ENCODE measurements around the gene BBOF1.
A peak's percentile ranks its signal among the peaks of the same experiment; 100 is the strongest.

BBOF1 gene

DNA sequence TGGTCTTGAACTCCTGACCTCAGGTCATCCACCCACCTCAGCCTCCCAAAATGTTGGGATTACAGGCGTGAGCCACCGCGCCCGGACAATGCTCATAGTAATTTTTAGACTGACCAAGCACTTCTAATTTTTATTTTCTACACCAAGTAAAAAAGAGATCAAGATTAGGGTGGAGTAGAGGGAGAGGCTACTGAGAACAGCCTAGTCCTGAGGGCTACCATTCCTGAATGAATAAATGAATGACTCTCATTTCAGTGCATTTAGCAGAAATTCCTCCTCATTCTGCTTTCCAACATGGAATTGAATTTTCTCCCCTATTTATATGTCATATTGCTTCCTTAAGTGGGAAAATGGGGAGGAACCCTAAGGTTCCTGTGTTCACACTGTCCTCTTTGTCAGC lies 26.4 kb downstream of the BBOF1 start:
- no peaks in the 10 kb centered on the region for H3K27me3 ChIP-seq (ENCODE audit: insufficient read depth, low read length)
- H2AFZ ChIP-seq (ENCODE audit: low read depth, low read length): no peak overlapping the region
- H3K36me3 ChIP-seq (ENCODE audit: insufficient read depth, low read length): peaks cover 4% of the 10 kb centered on the region
- H3K9me3 ChIP-seq (ENCODE audit: low read length): no peaks in the 10 kb centered on the region
- no peak overlapping the region for H3K4me3 ChIP-seq (ENCODE audit: low read length)
- H3K4me1 ChIP-seq (ENCODE audit: insufficient read depth, low read length): no peaks in the 10 kb centered on the region

DNA sequence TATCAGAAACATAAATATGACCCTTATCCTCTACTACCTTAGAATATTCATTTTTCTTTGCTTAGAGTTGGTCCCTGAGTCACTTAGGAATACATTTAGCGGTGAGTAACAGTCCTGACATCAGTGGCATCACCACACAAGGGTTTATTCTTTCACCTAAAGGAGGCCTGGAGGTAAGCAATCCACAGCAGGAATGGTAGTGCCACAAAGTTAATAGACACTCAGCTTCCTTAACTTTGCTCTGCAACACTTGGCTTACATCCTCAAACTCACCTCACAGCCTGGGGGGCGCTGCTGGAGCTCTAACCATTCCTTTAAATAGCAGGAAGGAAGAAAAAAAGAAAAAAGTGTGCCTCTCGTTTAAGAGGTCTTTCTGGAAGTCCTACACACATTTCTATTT lies 29.1 kb downstream of the BBOF1 start:
- Histone ChIP-seq H2AFZ (ENCODE audit: low read depth, low read length) (no peak overlapping the region), H3K9me3 (ENCODE audit: low read length) (no peaks in the 10 kb centered on the region), H3K4me1 (ENCODE audit: insufficient read depth, low read length) (no peaks in the 10 kb centered on the region), H3K36me3 (ENCODE audit: insufficient read depth, low read length) (peaks cover 4% of the 10 kb centered on the region), H3K27me3 (ENCODE audit: insufficient read depth, low read length) (no peaks in the 10 kb centered on the region), H3K4me3 (ENCODE audit: low read length) (no peak overlapping the region)

DNA sequence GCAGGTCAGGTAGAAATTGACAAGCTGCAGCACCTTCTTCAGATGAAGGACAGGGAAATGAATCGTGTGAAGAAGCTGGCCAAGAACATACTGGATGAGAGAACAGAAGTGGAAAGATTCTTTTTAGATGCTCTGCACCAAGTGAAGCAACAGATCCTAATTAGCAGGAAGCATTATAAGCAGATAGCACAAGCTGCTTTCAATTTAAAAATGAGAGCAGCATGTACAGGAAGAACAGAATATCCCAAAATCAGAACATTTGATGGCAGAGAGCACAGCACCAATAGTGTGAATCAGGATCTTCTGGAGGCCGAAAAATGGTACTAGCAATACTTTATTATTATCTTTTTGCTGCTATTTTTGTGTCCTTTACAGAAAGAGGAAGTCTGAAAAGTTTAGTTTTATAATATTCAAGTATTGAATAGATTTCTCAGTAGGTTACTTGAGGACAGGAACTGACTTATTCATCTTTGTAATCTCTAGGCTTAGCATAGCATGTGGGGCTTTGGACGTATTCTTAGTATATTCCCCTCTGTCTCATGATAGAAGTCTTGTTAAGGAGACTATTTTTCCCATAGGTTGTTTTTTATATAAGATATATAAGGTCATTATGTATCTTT lies 30.8 kb downstream of the BBOF1 start:
- Histone ChIP-seq H3K36me3 (ENCODE audit: insufficient read depth, low read length) (peaks cover 7% of the 10 kb centered on the region), H3K27me3 (ENCODE audit: insufficient read depth, low read length) (no peaks in the 10 kb centered on the region), H3K9me3 (ENCODE audit: low read length) (no peaks in the 10 kb centered on the region), H3K4me3 (ENCODE audit: low read length) (no peak overlapping the region), H3K4me1 (ENCODE audit: insufficient read depth, low read length) (no peaks in the 10 kb centered on the region), H2AFZ (ENCODE audit: low read depth, low read length) (no peak overlapping the region)

DNA sequence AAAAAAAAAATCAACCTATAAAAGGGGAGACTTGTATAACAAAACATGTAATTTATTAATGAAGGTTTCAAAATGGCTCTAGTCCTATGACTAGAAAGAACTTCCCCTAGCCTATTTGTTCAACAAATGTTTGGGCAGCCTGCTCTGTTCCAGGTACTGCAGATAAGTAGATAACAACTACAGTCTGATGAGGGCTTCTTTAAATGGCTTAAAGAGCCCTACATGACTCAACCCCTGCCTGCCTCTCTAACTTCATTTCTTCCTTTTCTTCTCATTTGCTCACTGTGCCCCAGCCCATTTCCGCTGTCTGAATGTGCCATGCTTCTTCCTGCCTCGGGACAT lies 43.6 kb downstream of the BBOF1 start:
- Histone ChIP-seq H3K27me3 (ENCODE audit: insufficient read depth, low read length) (no peaks in the 10 kb centered on the region), H3K4me1 (ENCODE audit: insufficient read depth, low read length) (no peaks in the 10 kb centered on the region), H3K36me3 (ENCODE audit: insufficient read depth, low read length) (peaks cover 51% of the 10 kb centered on the region)

DNA sequence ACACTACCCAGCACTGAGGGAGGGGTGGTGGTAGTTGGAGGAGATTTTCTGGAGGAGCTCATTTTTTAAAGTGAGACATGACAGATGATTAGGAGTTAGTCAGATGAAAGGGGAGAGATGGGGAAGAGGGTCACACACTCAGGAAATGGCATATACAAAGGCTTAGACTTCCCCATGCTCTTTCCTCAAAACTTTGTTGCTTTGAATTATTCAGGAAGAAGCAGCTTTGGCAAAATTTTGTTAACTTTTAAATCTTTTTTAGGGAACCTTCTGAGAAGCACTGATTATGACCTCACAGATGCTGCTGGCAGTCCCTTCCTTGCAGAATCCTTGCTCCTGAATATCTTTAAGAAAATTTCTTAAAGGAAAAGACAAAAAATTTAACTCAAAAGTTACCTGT lies 45.3 kb downstream of the BBOF1 start:
- no peaks in the 10 kb centered on the region for H3K9me3 ChIP-seq (ENCODE audit: low read length)
- no peaks in the 10 kb centered on the region for H3K4me1 ChIP-seq (ENCODE audit: insufficient read depth, low read length)
- H3K27me3 ChIP-seq (ENCODE audit: insufficient read depth, low read length): no peaks in the 10 kb centered on the region
- H2AFZ ChIP-seq (ENCODE audit: low read depth, low read length): no peak overlapping the region
- H3K4me3 ChIP-seq (ENCODE audit: low read length): no peak overlapping the region
- peaks cover 52% of the 10 kb centered on the region for H3K36me3 ChIP-seq (ENCODE audit: insufficient read depth, low read length)

More for the DNA sequence above, 43.6 kb downstream of the BBOF1 start:
- Histone ChIP-seq H3K4me3 (ENCODE audit: low read length) (no peak overlapping the region), H2AFZ (ENCODE audit: low read depth, low read length) (no peak overlapping the region), H3K9me3 (ENCODE audit: low read length) (no peaks in the 10 kb centered on the region)

DNA sequence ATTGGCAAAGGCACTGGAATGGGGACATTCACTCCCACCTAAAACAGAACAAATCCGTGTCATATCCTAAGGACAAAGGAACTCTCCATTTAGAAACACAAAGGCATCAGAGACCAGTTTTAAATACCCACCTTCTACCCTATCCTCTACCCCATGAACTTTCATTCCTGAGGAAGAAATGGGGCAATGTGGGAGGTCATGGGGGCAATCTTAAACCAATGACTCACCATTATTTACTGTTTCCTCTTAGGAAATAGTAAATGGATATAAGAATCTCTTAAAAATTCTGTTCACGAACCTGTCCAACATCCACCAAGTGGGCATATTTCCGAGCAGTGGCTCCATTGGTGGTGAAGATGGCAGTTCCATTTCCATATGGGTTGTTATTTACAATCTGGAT lies 45.7 kb downstream of the BBOF1 start:
- Histone ChIP-seq H3K4me1 (ENCODE audit: insufficient read depth, low read length) (no peaks in the 10 kb centered on the region), H3K36me3 (ENCODE audit: insufficient read depth, low read length) (peaks cover 48% of the 10 kb centered on the region), H3K4me3 (ENCODE audit: low read length) (no peak overlapping the region), H3K9me3 (ENCODE audit: low read length) (no peaks in the 10 kb centered on the region), H2AFZ (ENCODE audit: low read depth, low read length) (no peak overlapping the region), H3K27me3 (ENCODE audit: insufficient read depth, low read length) (no peaks in the 10 kb centered on the region)

DNA sequence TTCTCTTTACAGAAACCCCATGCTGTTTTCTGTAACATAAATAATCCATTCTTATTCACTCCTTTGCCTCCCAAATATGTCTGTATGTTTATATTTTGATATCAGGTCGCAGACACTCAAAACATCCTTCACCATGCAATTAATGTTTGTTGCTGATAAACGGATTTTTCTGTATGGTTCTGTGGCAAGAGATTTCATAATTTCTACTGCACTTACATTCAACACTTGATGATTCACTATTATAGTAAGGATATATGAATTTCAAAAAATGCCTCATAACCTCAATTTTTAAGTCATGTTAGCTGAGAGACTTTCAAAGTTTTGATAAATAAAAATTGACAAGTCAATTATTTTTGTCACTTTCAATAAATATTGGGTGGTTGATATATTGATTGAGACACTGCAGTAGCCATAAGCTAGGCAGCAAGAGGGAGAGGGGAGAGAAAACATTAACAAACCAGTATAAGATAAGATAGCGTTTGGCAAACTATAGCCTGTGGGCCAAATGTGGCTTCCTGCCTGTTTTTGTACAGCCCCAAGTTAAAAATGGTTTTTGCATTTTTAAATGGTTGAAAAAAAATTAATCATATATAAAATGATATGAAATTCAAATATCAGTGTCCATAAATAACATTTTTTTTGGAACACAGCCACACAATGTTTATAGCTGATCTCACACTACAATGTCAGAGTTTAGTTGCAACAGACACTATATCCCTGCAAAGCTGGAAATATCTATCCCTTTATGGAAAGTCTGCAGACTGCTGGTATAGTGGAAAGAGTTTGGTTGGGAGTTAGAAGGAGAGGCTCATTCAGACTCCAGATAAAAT lies 46.8 kb downstream of the BBOF1 start:
- H3K4me3 ChIP-seq (ENCODE audit: low read length): no peak overlapping the region
- no peaks in the 10 kb centered on the region for H3K4me1 ChIP-seq (ENCODE audit: insufficient read depth, low read length)
- peaks cover 44% of the 10 kb centered on the region for H3K36me3 ChIP-seq (ENCODE audit: insufficient read depth, low read length)
- H3K27me3 ChIP-seq (ENCODE audit: insufficient read depth, low read length): no peaks in the 10 kb centered on the region
- no peak overlapping the region for H2AFZ ChIP-seq (ENCODE audit: low read depth, low read length)
- H3K9me3 ChIP-seq (ENCODE audit: low read length): no peaks in the 10 kb centered on the region

DNA sequence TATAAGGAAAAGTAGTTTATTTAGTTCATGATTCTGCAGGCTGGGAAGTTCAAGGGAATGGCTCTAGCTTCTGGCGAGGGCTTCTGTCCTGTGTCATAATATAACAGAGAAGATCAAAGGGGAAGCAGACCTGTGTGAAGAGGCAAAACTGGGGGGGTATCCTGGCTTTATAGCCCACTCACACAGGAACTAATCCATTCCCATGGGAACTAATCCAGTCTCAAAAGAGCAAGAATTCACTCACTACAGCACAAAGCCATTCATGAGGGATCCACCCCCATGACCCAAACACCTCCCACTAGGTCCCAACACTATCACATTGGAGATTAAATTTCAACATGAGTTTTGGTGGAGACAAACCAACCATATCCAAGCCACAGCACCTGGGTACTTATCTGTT lies 58.3 kb downstream of the BBOF1 start:
- Histone ChIP-seq H3K9me3 (ENCODE audit: low read length) (no peaks in the 10 kb centered on the region), H3K36me3 (ENCODE audit: insufficient read depth, low read length) (peaks cover 6% of the 10 kb centered on the region), H3K4me3 (ENCODE audit: low read length) (no peak overlapping the region), H3K27me3 (ENCODE audit: insufficient read depth, low read length) (no peaks in the 10 kb centered on the region), H2AFZ (ENCODE audit: low read depth, low read length) (no peak overlapping the region), H3K4me1 (ENCODE audit: insufficient read depth, low read length) (no peaks in the 10 kb centered on the region)

DNA sequence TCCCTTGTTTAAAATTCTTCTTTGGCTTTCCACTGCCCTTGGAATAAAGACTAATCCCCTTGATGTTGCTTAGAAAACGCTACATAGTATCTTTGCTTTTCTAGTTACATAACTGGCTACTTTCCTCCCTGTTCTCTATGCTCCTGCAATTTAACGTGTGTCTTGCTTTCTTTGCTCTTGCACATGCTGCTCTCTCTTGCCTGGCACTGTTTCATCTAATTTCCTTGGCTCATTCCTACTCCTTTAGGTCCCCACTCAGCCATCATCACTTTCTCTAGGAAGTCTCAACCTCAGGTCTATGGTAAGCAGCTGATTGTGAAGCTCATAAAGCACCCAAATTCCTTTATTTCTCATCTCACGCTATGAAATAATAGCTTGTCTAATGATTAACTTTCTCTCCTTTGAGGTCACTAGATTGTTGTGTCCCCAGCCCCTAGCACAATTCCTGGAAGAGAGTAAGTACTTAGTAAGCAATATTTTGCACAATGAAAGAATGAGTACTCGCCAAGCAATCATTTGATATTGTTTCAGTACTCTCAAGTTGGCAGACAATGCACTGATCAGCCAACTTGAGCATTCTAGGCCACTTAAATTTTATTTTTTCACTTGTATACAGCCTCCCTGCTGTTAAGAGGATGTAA lies 61.8 kb downstream of the BBOF1 start:
- Histone ChIP-seq H3K4me1 (ENCODE audit: insufficient read depth, low read length) (peaks cover 14% of the 10 kb centered on the region), H3K4me3 (ENCODE audit: low read length) (no peak overlapping the region), H3K9me3 (ENCODE audit: low read length) (no peaks in the 10 kb centered on the region), H2AFZ (ENCODE audit: low read depth, low read length) (no peak overlapping the region), H3K27me3 (ENCODE audit: insufficient read depth, low read length) (no peaks in the 10 kb centered on the region), H3K36me3 (ENCODE audit: insufficient read depth, low read length) (no peaks in the 10 kb centered on the region)

DNA sequence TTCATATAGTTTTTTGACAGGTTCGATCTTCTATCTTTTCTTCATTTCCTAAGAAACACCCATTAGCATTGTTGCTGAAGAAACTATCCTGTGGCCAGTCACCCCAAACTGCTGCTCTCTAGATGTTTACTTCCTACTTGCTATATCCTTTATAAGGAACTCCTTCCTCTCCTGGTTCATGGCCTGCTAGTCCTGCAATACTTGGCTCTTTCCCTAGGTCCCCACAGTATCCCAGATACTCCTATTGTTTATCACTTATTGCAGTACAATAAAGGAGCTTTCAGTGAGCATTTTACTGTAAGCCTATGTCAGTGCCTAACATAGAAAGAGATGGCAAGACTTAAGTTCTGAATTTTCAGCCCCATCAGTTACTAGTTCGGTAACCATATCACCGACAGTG lies 62.3 kb downstream of the BBOF1 start:
- H3K36me3 ChIP-seq (ENCODE audit: insufficient read depth, low read length): no peaks in the 10 kb centered on the region
- H2AFZ ChIP-seq (ENCODE audit: low read depth, low read length): no peak overlapping the region
- no peaks in the 10 kb centered on the region for H3K9me3 ChIP-seq (ENCODE audit: low read length)
- peaks cover 20% of the 10 kb centered on the region for H3K4me1 ChIP-seq (ENCODE audit: insufficient read depth, low read length)
- no peaks in the 10 kb centered on the region for H3K27me3 ChIP-seq (ENCODE audit: insufficient read depth, low read length)
- no peak overlapping the region for H3K4me3 ChIP-seq (ENCODE audit: low read length)

DNA sequence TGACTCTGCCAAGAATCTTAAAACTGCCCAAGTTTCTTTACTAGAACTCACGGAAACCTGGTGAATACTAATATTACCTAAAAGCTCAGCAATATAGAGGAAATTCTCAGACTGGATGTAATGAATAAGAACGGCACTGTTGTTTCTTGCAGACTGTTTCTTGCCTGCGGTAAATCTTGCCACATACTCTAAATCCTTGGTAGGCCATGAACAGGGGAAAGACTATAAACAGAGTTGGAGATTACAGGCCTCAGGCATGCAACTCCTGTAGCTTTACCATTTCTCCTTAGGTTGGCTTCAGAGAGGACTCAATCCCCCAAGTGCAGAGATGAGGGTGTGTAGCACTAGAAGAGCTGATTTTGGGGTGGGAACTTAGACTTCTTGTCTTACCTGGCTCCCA lies 64.0 kb downstream of the BBOF1 start:
- Histone ChIP-seq H2AFZ (ENCODE audit: low read depth, low read length) (peak overlapping the region; percentile 59), H3K27me3 (ENCODE audit: insufficient read depth, low read length) (no peaks in the 10 kb centered on the region), H3K36me3 (ENCODE audit: insufficient read depth, low read length) (no peaks in the 10 kb centered on the region), H3K9me3 (ENCODE audit: low read length) (no peaks in the 10 kb centered on the region), H3K4me1 (ENCODE audit: insufficient read depth, low read length) (peaks cover 21% of the 10 kb centered on the region), H3K4me3 (ENCODE audit: low read length) (peak overlapping the region; percentile 93)

DNA sequence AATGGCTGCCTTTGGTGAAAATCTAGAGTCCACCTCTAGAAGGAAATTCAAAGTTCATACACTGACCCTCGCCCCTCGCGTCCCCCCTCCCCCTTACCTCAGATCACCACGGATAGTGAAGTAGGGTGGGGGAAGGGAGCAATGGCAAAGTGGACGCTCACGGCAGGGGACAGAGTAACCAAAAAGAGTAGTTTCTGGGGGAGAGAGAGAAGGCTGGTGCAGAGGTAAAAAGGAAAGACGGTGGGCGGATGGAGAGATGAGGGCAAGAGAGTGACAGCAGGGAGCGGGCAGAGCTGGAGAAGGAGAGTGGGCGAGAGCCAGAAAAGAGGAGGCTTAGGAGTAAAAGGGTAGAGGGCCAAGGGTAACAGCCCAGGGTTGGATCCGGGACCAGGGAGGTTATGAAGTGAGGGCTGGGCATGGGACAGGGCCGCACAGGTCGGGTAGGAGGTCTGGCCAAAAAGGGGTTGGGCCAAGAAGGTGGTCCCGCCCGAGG lies 64.7 kb downstream of the BBOF1 start:
- Histone ChIP-seq H3K4me1 (ENCODE audit: insufficient read depth, low read length) (peaks cover 21% of the 10 kb centered on the region), H3K36me3 (ENCODE audit: insufficient read depth, low read length) (no peaks in the 10 kb centered on the region), H3K9me3 (ENCODE audit: low read length) (no peaks in the 10 kb centered on the region), H3K4me3 (ENCODE audit: low read length) (peak overlapping the region; percentile 93), H2AFZ (ENCODE audit: low read depth, low read length) (peak overlapping the region; percentile 59), H3K27me3 (ENCODE audit: insufficient read depth, low read length) (no peaks in the 10 kb centered on the region)

DNA sequence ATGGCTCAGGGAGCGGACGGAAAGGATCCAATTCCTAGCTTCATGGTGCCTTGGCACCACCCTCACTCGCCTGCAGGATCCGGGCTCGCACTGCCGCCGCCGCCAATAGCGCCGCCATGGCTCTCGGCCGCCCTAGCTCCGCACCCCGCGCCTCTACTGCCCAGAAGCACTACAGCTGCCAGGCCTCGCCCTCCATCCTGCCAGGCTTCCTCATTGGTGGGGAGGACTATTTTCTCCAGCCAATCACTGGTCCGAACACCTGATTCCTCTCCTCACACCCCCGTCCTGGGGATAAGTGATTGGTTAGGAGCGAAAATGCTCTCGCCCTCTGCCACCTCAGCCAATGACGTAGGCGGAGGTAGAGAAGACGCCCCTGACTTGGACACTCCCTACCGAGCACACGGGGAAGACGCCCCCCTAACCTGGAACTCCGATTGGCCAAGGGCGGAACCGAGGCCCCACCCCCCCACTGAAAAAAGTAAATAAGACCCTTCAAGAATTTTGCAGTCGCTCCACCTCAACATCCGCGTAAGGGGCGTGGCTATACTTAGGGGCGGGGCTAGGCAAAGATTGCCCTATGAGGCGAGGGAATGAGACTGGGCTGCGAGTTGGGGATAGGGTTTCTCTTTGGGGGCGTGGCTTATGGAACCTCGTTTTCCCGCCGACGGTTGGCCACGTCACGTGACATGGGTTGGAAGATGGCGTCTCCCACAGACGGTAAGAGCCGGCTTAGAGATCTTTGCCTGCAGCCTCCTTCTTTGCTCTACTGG lies 65.3 kb downstream of the BBOF1 start, which contains the start of the genes ALDH6A1 and LIN52:
TSS of gene ALDH6A1 (minus strand) at position 177 of the 770 bp plus-strand sequence. CDS start at position 118, 59 bp downstream.
TSS of gene LIN52 (plus strand) at position 680 of the 770 bp plus-strand sequence. CDS start at position 699, 19 bp downstream.
- Histone ChIP-seq H3K4me1 (ENCODE audit: insufficient read depth, low read length) (peaks cover 21% of the 10 kb centered on the region), H3K4me3 (ENCODE audit: low read length) (peak within 1 kb of the TSS; percentile 93), H3K9me3 (ENCODE audit: low read length) (no peaks in the 10 kb centered on the region), H3K36me3 (ENCODE audit: insufficient read depth, low read length) (no peaks in the 10 kb centered on the region), H2AFZ (ENCODE audit: low read depth, low read length) (peak within 1 kb of the TSS; percentile 82), H3K27me3 (ENCODE audit: insufficient read depth, low read length) (no peaks in the 10 kb centered on the region)

All from neuron (in vitro differentiated cells).